MM.1S (cell line): Measurements from ENCODE around the gene LY86.

Experiments used
- EZH2 ChIP-seq: fragments of 300-600 bp; sonication (generic); optimal IDR thresholded peaks from 2 replicates; pipeline ENCODE3; 2017; ENCODE audit warnings: low read depth, mild to moderate bottlenecking, antibody characterized with exemption, low read length, mixed read lengths
- EZH2phosphoT487 ChIP-seq: fragments of 300-600 bp; sonication (generic); IDR thresholded peaks from 2 replicates; pipeline ENCODE4 v1.6.1; 2018; ENCODE audit warnings: antibody characterized with exemption, low read length

DNA sequence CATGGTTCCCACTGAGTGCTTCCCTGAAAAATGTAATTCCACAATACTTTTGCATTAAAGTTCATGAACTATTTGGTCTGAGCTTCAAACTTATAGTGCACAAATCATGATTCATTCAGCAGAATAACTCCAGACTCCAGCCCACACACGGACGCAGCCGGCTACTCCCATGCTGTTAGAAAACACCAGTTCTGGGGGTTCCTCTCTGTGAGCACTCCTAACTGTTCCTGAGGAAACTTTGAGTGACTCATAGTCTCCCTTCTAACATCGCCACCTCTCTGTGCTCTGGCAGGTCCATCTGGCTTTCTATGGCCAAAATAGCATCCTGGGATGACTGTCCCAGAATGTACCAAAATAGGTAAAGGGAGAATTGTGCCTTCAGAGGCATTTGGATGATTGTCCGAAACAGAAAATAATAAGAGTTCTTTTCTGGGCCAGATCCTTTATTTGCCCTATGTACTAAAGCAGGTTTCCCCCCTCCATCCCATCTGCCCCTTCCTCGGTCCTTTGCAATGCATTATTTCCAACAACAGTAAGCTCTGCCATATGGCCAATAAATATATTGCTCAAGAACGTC is 32.3 kb upstream of the LY86 start:
- TF ChIP-seq EZH2phosphoT487 (no peak), EZH2 (no peak)
